Measurements from ENCODE around the gene BAHCC1.
"Not testable (repeated sequence)": the region's sequence is repeated elsewhere in the genome, so short reads cannot be mapped to it uniquely, and the experiment has no call there.

Gene BAHCC1

DNA sequence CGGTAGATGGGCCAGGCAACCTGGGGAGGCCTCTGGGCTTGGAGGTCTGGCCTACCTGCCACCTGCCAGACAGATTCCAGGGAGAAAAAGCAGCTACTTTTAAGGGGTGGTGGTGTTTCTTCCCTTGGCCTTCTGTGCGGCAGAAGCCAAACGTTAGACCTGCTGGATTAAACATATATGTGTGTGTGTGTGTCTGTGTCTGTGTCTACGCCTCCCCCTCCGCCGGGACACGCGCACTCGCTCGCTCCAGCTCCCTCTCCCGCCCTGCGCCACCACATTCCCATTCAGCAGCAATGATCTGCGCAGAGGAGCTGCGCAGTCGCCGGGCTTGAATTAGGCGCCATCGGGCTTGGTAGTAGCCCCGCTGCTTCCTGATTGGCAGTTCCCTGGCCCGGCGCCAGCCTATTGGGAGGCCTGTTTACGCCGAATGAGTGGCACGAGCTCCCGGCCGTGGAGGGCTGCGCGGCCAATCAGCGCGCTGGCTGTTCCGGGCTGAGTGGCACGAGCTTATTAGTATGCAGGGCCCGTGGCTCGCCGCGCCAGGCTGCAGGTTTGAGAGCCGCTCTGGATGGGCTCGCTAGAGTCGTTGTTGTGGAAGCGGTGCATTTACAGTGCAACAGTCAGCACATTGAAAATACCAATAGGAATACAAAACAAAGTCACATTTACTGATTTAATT lies at the start of gene BAHCC1:
Gene BAHCC1, plus strand, starts transcription at position 537 of the 679 bp plus-strand sequence. CDS start 4,283 bp downstream, outside the sequence.
- peak; percentile 86 for DNase-seq

DNA sequence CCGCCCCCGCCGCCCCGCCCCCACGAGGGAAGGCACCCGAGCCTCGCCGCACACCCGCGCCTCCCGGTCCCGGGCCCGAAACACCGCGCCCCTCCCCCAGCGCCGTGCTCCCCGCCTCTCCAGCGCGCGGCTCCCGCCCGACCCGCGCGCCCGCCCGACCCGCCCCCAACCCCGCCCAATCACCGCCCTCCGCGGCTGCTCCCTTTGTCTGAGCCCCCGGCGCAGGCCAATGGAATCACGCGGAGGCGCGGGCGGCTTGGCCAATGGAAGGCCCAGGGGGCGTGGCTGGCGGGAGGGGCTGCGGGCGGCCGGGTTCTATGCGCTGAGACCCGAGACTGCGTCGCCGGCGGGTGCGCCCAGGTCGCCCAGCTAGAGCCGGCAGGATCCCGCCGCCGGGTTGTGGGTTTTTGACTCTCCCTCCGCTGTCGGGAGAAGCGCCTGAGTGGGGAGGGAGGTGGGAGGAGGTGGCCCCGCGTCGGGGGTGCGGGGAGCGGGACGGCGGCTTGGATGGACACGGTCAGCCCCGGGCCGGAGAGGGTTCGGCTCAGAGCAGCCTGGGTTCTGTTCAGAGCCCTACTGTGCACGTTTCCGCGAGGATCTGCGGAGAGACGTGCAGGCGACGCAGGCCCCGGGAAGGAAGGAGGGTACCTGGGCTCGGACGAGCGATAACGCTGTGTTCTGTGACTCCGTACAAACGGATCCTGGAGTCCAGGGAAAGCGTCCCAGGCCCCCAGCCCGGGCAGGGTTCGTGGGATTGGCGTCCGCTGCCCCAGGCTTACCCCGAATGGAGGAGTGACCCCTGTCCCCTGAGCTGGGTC lies 49.0 kb upstream of the BAHCC1 start:
- DNase-seq = peak; percentile 93

DNA sequence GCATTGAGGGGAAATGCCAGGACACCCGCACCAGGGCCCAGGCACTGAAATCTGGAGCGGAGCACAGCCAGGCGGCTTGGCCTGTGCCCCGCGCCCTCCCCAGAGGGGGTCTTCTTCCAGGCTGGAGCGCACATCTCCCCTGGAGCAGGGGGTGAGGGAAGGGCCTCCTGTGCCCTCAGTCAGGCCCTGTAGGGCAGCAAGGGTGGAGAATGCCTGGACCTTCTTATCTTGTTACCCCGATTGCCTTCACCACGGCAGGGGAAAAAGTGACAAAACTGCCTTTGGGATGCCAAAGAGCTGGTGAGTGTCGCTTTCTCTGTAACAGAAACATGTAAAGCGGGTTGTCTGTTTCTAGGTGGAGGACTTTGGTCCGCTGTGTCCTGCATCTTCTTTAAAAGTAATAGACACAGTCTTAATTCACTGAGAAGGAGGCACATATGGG lies 48.3 kb upstream of the BAHCC1 start:
- DNase-seq = no peak

DNA sequence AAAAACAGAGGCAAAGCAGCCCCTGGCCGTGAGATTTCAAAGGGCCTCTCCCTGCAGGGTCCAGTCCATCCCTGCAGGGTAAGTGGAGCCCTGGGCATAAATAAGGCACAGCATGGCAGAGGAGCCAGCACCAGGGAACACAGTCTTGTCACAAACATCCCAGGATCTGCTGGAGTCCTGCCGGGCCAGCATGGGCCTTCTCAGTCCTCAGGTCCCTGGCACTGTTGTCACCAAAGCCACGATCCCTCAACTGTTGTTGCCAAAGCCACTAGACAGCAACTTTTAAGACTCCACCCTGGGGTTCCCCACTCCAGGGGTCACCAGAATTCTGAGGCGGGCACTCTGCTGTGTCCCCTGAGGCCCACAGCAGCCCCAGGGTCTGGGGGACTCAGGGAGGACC lies 47.8 kb upstream of the BAHCC1 start:
- no peak for DNase-seq

DNA sequence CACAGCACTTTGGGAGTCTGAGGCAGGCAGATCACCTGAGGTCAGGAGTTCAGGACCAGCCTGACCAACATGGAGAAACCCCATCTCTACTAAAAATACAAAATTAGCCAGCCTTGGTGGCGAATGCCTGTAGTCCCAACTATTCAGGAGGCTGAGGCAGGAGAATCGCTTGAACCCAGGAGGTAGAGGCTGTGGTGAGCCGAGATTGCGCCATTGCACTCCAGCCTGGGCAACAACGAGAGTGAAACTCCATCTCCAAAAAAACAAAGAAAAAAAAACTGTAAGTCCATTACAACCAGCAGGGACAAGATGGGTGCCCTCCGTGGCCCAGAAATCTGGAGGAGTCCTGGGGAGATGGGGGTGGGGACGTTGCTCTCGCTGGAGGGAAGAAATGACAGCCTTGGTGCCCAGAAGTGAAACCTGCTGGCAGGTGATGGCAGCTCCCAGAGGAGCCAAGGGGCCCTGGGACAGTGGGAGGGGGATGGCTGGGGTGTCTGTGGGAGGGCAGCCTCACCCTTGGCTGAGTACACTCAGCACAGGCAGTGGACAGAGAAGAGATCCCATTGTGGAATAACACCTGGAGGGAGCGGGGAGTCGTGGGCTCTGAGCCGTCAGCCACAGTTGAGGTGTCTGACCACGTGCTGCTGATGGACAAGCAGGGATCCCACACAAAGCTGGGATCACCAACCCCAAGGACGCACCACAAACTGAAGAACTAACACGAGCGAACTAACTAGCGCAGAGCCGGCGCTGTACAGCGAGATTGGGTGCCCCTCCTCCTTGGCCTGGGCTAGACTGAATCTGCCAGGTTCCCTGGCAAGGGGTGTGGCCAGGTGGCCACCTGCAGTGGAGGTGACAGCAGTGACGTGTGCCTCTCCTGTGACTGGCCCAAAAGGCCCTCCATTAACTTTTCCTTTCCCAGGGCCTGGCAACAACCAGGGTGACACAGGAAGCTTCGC lies 46.9 kb upstream of the BAHCC1 start:
- DNase-seq = no peak

DNA sequence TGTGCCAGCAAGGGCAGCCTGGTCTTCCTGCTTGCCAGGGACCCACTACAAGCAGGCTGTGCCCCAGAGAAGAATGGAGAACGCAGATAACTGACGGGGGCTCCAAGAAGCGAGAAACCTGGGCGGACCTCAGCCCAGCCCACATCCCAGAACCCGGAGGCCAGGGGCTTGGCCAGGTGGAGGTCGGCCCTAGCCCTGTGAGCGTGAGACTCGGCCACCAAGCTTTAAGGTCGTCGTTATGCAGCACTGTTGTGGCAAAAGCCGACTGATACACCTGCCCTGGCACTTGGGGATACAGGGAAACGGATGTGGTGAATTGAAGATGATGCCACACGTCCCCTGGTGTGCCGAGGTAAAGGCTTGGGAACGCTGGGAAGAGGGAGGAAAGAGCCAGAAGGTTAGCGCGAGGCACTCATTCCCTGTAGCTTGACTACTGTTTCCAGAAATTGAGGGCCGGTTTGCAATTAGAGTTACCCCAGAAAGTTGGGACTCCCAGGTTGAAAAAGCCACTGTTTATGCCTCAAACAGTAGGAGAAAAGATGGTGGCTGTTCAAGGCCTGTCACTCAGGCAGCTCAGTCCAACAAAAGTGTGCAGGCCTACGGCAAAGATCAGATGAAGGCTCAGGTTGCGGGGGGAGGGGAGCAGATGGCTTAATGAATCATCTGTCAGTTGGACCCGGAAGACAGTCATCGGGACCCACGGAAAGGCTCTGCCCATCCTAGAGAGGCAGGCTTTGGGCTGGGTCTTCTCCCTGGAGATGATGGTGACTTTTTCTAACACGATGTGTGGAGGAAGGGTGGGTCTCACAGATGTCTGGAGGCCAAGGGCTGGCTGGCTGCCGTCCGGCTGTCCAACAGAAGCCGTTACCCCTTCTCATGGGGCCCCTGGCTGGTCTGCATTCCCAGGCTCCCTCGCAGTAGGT lies 45.6 kb upstream of the BAHCC1 start:
- no peak for DNase-seq

DNA sequence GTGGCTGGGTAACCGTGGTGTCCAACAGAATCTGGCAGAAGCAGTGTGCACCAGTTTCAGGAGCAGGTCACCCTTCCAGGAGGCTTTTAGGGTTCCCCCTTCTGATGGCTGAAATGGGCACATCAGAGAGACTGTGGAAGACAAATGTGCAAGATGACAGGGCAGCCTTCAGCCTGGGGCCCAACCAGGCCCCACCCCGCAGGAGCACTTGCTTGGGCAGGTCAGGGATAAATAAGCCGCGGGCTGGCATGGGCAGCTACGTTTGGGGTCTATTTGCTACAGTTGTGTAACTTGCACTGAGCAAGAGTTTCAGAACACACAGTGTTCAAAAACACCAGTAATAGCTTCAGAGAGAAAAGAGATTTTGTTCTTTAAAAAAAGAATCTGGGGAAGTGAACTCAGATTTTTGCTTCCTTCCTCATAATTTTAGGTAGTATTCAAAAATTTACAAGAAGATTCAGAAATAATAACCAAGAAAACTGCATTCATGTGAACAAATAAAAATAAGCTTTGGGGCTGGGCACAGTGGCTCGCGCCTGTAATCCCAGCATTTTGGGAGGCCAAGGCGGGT lies 44.9 kb upstream of the BAHCC1 start:
- DNase-seq = no peak

DNA sequence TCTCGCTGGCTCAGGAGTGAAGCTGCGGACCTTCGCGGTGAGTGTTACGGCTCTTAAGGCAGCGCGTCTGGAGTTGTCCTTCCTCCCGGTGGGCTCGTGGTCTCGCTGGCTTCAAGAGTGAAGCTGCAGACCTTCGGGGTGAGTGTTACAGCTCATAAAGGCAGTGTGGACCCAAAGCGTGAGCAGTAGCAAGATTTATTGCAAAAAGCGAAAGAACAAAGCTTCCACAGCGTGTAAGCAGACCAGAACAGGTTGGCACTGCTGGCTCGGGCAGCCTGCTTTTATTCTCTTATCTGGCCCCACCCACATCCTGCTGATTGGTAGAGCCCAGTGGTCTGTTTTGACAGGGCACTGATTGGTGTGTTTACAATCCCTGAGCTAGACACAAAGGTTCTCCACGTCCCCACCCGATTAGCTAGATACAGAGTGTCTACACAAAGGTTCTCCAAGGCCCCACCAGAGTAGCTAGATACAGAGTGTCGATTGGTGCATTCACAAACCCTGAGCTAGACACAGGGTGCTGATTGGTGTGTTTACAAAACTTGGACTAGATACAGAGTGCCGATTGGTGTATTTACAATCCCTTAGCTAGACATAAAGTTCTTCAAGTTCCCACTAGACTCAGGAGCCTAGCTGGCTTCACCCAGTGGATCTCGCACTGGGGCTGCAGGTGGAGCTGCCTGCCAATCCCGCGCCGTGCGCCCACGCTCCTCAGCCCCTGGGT lies 43.8 kb upstream of the BAHCC1 start:
- not testable (repeated sequence) for DNase-seq

DNA sequence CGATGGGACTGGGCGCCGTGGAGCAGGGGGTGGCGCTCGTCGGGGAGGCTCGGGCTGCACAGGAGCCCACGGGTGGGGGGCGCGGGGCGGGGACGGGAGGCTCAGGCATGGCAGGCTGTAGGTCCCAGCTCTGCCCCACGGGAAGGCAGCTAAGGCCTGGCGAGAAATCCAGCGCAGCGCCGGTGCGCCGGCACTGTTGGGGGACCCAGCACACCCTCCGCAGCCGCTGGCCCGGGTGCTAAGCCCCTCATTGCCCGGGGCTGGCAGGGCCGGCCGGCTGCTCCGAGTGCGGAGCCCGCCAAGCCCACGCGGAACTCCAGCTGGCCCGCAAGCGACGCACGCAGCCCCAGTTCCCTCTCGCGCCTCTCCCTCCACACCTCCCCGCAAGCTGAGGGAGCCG lies 43.2 kb upstream of the BAHCC1 start:
- DNase-seq = not testable (repeated sequence)

DNA sequence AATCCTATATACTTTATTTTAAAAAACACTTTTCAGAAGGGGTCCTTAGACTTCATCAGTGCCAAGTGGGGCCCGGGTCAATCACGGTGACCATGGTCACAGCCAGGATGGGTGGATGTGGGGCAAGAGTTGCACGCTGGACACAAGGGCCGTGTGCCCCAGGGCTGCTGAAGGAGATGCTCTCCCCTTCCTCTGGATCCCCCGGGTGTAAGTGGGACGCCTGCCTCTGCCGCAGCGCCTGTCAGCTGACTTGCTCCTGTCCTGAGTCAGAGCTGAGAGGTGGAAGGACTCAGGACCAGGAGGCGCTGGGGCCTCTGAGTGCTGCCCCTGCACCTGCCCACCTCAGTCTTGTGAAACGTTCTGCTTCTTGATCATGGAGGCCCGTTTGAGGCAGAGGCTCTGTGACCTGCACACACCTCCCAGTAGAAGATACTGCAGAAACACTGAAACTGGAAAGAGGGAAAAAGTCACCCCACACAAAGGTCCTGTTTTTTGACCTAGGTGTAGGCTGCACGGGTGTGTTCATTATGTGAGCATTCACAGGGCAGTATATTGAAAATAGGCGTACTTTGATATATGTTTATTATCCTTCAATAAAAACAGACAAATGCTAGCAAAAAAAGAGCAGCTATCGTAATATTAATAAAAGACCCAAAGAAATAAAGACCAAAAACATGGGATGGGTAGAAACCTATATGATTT lies 40.9 kb upstream of the BAHCC1 start:
- no peak for DNase-seq

DNA sequence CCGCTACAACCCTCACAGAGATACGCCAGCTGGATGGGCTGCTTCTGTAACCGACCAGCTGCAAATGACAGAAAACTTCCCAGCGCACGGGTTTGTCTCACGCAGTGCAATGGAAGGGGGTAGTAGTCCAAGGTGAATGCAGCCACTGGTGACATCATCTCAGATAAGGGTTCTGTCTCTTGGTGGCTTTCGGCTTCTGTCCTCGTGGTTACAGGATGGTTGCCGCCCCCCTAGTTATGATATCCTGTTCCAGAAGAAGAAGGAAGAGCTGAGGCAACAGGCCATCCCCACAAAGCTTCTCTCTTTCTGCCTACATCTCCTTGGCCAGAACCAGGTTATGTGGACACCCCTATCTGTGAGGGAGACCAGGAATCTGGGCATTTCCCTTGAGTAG lies 40.3 kb upstream of the BAHCC1 start:
- DNase-seq = no peak

DNA sequence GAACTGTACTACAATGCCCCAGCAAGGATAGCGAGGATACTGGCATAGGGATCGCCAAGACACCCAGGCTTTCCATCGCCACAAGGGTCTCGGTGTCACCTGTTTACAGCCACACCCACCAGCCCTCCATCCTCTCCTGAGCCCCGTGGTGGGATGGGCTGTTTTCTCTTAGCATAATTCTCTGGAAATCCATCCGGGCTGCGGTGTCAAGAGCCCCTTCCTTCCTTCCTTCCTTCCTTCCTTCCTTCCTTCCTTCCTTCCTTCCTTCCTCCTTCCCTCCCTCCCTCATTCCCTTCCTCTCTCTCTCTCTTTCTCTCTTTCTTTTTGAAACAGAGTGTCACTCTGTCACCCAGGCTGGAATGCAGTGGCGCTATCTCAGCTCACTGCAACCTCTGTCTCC lies 36.0 kb upstream of the BAHCC1 start:
- no peak for DNase-seq

DNA sequence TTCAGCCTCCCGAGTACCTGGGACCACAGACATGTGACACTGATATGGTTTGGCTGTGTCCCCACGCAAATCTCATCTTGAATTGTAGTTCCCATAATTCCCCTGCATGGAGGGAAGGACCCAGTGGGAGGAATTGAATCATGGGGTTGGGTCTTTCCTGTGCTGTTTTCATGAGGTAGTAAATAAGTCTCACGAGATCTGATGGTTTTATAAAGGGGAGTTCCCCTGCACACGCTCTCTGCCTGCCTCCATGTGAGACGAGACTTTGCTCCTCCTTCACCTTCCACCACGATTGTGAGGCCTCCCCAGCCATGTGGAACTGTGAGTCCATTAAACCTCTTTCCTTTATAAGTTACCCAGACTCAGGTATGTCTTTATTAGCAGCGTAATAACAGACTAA lies 33.3 kb upstream of the BAHCC1 start:
- not testable (repeated sequence) for DNase-seq

DNA sequence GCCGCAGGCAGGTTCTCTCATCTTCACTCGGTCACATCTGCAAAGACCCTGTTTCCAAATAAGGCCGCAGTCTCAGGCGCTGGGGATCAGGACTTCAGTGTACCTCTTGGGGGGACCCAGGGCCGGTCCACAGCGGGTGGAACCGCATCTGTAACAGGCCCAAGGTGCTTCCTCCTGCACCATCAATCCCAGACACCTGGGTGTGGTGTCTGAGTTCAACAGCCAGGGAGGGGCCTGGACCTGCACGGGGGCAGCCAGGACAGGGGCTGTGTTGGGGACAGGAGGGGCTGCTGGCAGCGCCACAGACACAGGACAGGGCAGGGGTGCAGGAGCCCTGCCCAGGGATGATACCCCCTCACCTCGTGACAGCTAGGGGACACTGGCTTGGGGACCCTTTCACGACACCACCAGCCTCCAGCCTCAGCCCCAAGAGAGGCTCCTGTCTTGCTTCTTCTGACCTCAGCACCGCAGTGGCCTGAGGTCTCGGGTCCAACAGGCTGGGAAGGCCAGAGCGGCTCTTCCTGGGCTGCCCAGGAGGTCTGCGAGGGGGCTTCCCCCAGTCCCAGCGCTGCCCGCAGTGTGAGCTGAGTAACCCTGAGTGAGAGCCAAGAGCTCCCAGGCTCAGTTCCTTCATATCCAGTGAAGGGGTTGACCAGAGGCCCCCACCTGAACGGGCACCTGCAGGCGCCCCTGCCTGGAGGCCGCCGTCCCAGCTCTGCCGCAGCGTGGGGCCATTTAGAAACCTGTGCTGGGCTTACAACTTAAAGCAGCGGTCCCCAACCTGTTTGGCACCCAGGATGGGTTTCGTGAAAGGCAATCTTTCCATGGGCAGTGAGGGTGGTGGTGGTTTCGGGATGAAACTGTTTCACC lies 30.7 kb upstream of the BAHCC1 start:
- no peak for DNase-seq

DNA sequence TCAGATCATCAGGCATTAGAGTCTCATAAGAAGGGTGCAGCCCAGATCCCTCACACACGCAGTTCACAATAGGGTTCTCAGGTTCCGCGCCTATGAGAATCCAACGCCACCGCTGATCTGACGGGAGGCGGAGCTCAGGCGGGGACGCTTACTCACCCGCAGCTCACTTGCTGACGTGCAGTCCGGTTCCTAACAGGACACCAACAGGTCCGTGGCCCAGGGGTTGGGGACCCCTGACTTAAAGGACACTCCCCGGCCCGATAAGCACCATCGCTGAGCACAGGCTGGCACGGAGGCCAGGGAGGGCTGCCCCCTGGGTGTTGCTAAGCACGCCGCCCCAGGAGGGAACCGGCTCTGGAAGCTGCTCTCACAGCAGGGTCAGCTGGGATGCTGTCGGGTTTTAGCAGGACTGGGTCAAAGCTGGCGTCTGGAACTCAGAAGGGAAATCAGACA lies 30.1 kb upstream of the BAHCC1 start:
- DNase-seq = no peak

DNA sequence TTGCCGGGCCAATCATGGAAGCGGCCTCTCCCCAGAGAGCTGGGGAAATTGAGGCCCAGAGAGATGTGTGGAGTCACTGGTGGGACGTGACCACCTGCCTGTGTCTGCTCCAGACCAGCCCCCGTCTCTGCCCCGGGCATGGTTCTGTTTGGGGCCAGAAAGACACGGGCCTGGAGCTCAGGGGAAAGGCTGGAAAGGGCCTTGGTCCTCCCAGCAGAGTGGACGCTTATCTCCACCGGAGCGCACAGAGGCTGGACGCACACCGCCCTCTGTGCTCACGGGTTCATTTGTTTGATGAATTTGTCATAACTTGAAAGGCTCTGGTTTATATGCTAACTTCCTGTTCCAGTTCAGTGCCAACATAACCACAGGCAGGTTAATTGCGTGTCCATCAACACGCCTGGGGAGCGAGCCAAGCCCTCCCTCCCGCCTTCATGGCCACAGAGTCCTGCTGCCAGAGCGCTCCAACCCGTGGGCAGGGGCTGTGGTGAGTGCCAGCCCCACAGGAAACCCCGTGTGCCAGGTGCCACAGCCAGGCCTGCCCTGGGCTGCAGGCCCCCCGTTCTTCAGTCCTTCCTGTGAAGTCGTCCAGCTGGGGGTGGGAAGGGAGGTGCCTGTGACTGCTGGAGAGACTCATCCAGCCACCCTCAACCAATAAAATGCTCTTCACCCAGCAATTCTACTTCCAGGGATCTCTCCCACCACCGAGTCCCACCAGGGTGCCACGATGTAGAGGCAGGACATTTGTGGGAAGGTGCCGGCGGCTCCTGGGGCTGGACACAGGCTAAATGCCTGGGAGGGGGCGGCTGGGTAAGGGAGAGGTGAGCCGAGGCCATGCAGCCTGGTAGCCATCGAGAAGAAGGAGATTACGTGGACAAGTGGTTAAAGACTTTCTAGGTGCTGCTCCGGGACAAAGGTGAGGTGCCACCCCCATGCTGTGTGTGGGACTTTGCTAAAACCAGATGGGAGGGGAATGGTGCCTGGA lies 29.4 kb upstream of the BAHCC1 start:
- DNase-seq = peak; percentile 22

DNA sequence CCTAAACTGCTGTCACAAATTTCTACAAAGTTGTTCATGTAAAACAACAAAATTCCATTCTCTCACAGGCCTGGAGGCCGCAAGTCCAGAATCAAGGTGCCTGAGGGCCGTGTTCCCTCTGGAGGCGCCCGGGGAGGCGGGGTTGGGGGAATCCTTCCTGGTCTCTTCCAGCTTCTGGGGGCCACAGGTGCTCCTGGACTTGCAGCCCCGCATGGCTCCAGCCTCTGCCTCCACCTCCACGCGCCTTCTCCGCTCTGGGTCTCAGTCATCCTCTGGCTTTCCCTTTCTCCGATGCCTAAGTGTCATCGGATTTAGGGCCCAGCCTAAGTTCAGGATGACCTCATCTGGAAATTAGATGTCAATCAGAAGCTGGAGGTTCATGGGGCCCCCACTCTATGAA lies 28.6 kb upstream of the BAHCC1 start:
- DNase-seq = no peak

DNA sequence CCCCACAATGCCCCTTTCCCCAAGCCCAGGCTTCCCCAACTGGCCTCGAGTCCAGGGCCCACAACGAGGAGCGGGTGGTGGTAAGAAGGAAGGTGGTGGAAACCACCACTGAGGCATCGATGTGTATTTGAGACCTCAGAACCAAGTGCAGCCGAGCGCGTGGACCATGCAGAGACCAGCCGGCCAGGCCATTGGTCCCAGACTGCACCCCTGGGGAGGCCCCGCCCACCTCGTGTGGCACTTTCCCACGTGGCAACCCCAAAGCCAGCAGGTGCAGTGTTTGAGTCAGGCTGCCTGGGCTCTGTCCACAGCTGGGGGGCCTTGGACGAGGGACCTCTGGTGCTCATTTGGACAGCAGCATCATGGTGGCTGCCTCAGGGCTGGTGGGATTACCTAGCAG lies 28.1 kb upstream of the BAHCC1 start:
- no peak for DNase-seq
